GM13977 (cell line): ENCODE measurements around the gene SLC7A8.

Experiments used
- DNase-seq: peaks from one replicate; pipeline ENCODE4 v3.0.0; 2012; ENCODE audit warnings: low spot score
- CTCF ChIP-seq: IDR thresholded peaks from 2 replicates; pipeline ENCODE4 v1.5.1; 2012; ENCODE audit warnings: mild to moderate bottlenecking, control low read depth; ENCODE audit not compliant: insufficient read depth; ENCODE audit errors: extremely low read depth, missing control alignments
- in situ Hi-C: fragments of 300-500 bp; cut with MboI; formaldehyde crosslinking; loops from one replicate; pipeline ENCODE4 v1.12.0; 2022; ENCODE audit warnings: low sequenced_read_pairs, low pct_unique_long_range_greater_than_20kb, mixed read lengths, inconsistent platforms; ENCODE audit not compliant: unreplicated experiment

SLC7A8 gene

GRCh38 chr14:23182372-23183157 lies 895 bp downstream of the SLC7A8 start:
- no peak for TF ChIP-seq CTCF
- in situ Hi-C loops = loop anchor here (10.0 kb wide), 1 partner anchor 58 kb away; no protein-coding TSS in a partner anchor
- no peak for DNase-seq

- in situ Hi-C loops = loop anchor here (10.0 kb wide), 1 partner anchor 57 kb away; no protein-coding TSS in a partner anchor
- DNase-seq = no peak
- no peak for TF ChIP-seq CTCF
These were observed 1.5 kb downstream of the SLC7A8 start for GRCh38 chr14:23181946-23182345.

DNA sequence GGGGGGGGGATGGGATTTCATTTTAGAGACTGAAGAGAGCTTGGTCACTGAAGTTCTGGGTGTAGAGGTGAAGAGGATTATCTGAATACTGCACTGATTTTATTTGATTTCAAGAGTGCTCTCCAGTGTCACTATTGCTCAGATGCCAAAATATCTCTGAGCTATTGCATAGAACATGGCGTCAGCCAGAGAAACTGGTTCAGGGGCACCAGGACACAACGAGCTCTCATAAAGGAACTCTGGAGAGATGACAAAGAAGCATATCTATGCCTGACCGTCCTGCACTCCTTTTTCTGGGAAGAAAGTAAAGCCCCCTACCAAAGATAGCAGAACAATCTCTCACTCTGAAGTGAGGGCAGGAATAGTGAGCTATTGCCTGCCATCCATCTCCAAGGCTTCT lies 2.0 kb downstream of the SLC7A8 start:
- in situ Hi-C loops = loop anchor here (10.0 kb wide), 1 partner anchor 57 kb away; no protein-coding TSS in a partner anchor
- no peak for DNase-seq

DNA sequence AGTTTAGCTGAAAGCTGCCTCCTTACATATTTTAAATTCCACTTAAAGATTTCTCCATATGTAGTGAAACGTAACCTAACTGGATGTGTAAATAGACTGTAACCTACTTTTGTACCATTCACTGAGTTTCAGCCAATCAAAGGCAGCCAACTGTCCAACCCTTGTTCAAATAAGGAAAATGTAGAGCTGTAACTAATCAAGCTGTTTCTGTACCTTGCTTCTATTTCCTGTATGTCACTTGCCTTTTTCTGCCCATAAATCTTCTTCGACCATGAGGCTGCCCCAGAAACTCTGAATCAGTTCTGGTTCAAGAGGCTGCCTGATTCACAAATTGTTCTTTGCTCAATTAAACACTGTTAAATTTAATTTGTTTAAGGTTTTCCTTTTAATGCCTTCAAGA lies 6.3 kb downstream of the SLC7A8 start:
- in situ Hi-C loops = no loop called here
- no peak for TF ChIP-seq CTCF
- DNase-seq = no peak

More for the DNA sequence above, 2.0 kb downstream of the SLC7A8 start:
- no peak for TF ChIP-seq CTCF

DNA sequence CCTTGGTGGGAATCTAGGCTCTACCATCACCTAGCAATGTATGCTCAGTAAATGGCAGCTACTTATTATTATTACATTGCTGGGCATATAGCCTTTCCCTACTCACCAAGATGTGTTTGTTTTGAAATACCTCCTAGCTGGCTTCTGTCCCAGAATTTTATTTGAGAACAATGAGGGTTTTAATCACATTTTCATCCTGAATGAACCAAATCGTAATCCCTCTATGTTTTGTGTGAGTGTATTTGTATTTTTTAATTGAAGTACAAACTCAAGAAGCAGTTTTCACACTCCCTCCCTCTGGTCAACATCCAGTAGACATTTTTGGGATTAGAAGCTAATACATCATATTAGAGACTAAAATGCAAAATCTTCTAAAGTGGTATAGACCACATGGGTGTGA lies 7.6 kb downstream of the SLC7A8 start:
- no peak for DNase-seq
- no peak for TF ChIP-seq CTCF
- in situ Hi-C loops = no loop called here

DNA sequence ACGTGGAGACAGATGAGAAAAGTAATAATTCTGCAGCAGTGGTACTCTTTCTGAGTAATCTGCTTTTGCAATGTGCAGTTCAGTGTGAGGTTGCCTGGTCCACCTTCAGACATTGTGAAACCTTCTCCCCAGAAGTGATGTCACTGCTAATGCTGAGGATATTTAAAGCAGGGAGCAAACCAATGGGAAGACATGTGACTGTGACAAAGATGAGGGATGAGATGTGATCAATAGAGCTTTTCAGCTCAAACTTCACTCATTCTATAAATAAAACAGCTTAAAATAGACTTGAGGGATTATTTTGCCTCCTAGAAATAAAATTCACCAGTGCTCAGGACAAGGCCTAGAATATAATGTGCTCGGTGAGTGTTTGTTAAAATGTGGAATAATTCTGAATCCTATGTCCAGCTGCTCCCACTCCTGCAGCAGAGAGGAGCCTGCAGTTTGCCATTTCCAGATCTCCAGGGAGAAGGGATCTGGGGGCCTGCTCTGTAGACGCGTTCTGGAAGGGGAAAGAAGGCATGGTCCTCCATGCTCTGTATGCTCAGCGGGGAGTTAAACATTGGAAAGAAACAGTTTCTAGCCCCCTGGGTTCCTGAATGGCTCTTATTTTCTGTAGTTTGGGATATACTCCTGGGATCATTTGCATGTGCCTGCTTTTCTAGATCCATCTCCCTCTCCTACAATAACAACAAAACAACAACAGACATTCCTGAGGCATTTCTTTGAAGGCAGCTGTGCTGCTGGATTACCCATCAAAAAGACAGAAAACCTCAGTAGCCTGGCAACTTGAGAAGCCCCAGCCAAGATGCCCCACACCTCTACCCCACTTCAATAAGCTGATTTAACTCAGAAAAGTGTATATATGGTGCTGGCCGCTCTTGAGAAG lies 8.9 kb downstream of the SLC7A8 start:
- no peak for TF ChIP-seq CTCF
- DNase-seq = no peak
- in situ Hi-C loops = no loop called here
